Measurements from ENCODE around the gene HP.
"Not testable (repeated sequence)": the region's sequence is repeated elsewhere in the genome, so short reads cannot be mapped to it uniquely, and the experiment has no call there.

HP gene

GRCh38 chr16:72076991-72077706 is 22.8 kb downstream of the HP start:
- DNase-seq; intact Hi-C loops (cut with DNase I): not testable (repeated sequence)

GRCh38 chr16:72083778-72084404 is 29.6 kb downstream of the HP start:
- intact Hi-C loops (cut with DNase I): no loop called here
- DNase-seq: no peak

GRCh38 chr16:72084445-72084844 is 30.1 kb downstream of the HP start:
- intact Hi-C loops (cut with DNase I): no loop called here

GRCh38 chr16:72085002-72085401 is 30.7 kb downstream of the HP start:
- peak in 1 of 10 donors; percentile 41 for DNase-seq
- intact Hi-C loops (cut with DNase I): no loop called here

More at GRCh38 chr16:72084445-72084844, 30.1 kb downstream of the HP start:
- no peak for DNase-seq

- intact Hi-C loops (cut with DNase I): no loop called here
- DNase-seq: no peak
Observed at GRCh38 chr16:72091217-72091616, 36.9 kb downstream of the HP start.

GRCh38 chr16:72092832-72093447 is 38.6 kb downstream of the HP start:
- intact Hi-C loops (cut with DNase I): loop anchor here (2.0 kb wide), 1 partner anchor 84 kb away; the partner anchor contains the start of gene DHODH
- DNase-seq: no peak

GRCh38 chr16:72093448-72094265 is 39.4 kb downstream of the HP start, which contains the start of the genes DHX38 and TXNL4B:
Gene DHX38 (plus strand): TSS chr16:72093847. CDS start chr16:72096158, 2,311 bp downstream.
Gene TXNL4B (minus strand): TSS chr16:72093620. CDS start chr16:72090749, 2,871 bp downstream.
- intact Hi-C loops (cut with DNase I): loop anchor here (2.0 kb wide), 1 partner anchor 85 kb away; the partner anchor contains the start of gene DHODH

GRCh38 chr16:72094266-72094610 is 39.9 kb downstream of the HP start:
- peak in 1 of 10 donors; percentile 11 for DNase-seq
- intact Hi-C loops (cut with DNase I): no loop called here

More at GRCh38 chr16:72093448-72094265, 39.4 kb downstream of the HP start, which contains the start of the genes DHX38 and TXNL4B:
- peak; percentile 91 to 99 (median 95) for DNase-seq

- intact Hi-C loops (cut with DNase I): loop anchor here (1.0 kb wide), 1 partner anchor 33 kb away; no protein-coding TSS in a partner anchor
- no peak for DNase-seq
Observed at GRCh38 chr16:72098936-72099335, 44.6 kb downstream of the HP start.

- DNase-seq: peak in 5 of 10 donors; percentile 21 to 89 (median 31)
- intact Hi-C loops (cut with DNase I): loop anchor here (1.0 kb wide), 1 partner anchor 33 kb away; no protein-coding TSS in a partner anchor
Observed at GRCh38 chr16:72099377-72099818, 45.1 kb downstream of the HP start.

- intact Hi-C loops (cut with DNase I): no loop called here
- no peak for DNase-seq
Observed at GRCh38 chr16:72101195-72101594, 46.9 kb downstream of the HP start.

- no peak for DNase-seq
- intact Hi-C loops (cut with DNase I): no loop called here
Observed at GRCh38 chr16:72104905-72105304, 50.6 kb downstream of the HP start.

- DNase-seq: no peak
- intact Hi-C loops (cut with DNase I): no loop called here
Observed at GRCh38 chr16:72105978-72106377, 51.7 kb downstream of the HP start.

- intact Hi-C loops (cut with DNase I): no loop called here
Observed at GRCh38 chr16:72107371-72107770, 53.1 kb downstream of the HP start.

GRCh38 chr16:72108353-72109102 is 54.2 kb downstream of the HP start:
- intact Hi-C loops (cut with DNase I): no loop called here
- DNase-seq: no peak

More at GRCh38 chr16:72107371-72107770, 53.1 kb downstream of the HP start:
- DNase-seq: no peak

- intact Hi-C loops (cut with DNase I): no loop called here
- DNase-seq: no peak
Observed at GRCh38 chr16:72109300-72109699, 55.0 kb downstream of the HP start.

GRCh38 chr16:72109966-72110530 is 55.7 kb downstream of the HP start:
- intact Hi-C loops (cut with DNase I): no loop called here
- peak in 1 of 10 donors; percentile 51 for DNase-seq
